Measurements from ENCODE around the gene TSHZ2. TPM values are rescaled to one million over a fixed set of nuclear protein-coding genes. Genes with fewer than 3 reads are reported as not detected.

The TSHZ2 gene
- total RNA-seq, 6 experiments from 2014 or later = not detected

- H3K27me3 Mint-ChIP-seq (ENCODE audit: insufficient read depth) = peaks cover 2% of the 10 kb centered on the region
- peaks cover 40% of the 10 kb centered on the region for H3K9me3 Mint-ChIP-seq
- no peak overlapping the region for H3K27ac Mint-ChIP-seq
- no peaks in the 10 kb centered on the region for H3K4me1 Mint-ChIP-seq (ENCODE audit: low read depth)
- TF ChIP-seq CTCF (IDR thresholded peaks at IDR 0.05) = no peak
- DNase-seq = no peak
- no peaks in the 10 kb centered on the region for H3K36me3 Mint-ChIP-seq (ENCODE audit: low read depth)
- H3K4me3 Mint-ChIP-seq = no peak overlapping the region
Observed at GRCh38 chr20:53342429-53342828, 370.3 kb downstream of the TSHZ2 start.

- no peak for DNase-seq
- TF ChIP-seq CTCF (IDR thresholded peaks at IDR 0.05) = no peak
- H3K4me1 Mint-ChIP-seq (ENCODE audit: low read depth) = no peaks in the 10 kb centered on the region
- peaks cover 3% of the 10 kb centered on the region for H3K27me3 Mint-ChIP-seq (ENCODE audit: insufficient read depth)
- H3K36me3 Mint-ChIP-seq (ENCODE audit: low read depth) = no peaks in the 10 kb centered on the region
- H3K4me3 Mint-ChIP-seq = no peak overlapping the region
- peaks cover 48% of the 10 kb centered on the region for H3K9me3 Mint-ChIP-seq
- no peak overlapping the region for H3K27ac Mint-ChIP-seq
Observed at GRCh38 chr20:53343448-53343847, 371.3 kb downstream of the TSHZ2 start.

GRCh38 chr20:53344891-53345290 lies 372.7 kb downstream of the TSHZ2 start:
- no peak for TF ChIP-seq CTCF (IDR thresholded peaks at IDR 0.05)
- Mint-ChIP-seq H3K36me3 (ENCODE audit: low read depth) (no peaks in the 10 kb centered on the region), H3K9me3 (peaks cover 53% of the 10 kb centered on the region), H3K4me1 (ENCODE audit: low read depth) (no peaks in the 10 kb centered on the region), H3K27me3 (ENCODE audit: insufficient read depth) (peaks cover 1% of the 10 kb centered on the region; the same call in 1 of the 2 replicates), H3K27ac (no peak overlapping the region), H3K4me3 (no peak overlapping the region)
- no peak for DNase-seq

- no peaks in the 10 kb centered on the region for H3K4me1 Mint-ChIP-seq (ENCODE audit: low read depth)
- no peak for TF ChIP-seq CTCF (IDR thresholded peaks at IDR 0.05)
- DNase-seq = no peak
- H3K27me3 Mint-ChIP-seq (ENCODE audit: insufficient read depth) = peaks cover 1% of the 10 kb centered on the region; the same call in 1 of the 2 replicates
- H3K9me3 Mint-ChIP-seq = peaks cover 48% of the 10 kb centered on the region
- H3K36me3 Mint-ChIP-seq (ENCODE audit: low read depth) = no peaks in the 10 kb centered on the region
- H3K4me3 Mint-ChIP-seq = no peak overlapping the region
- H3K27ac Mint-ChIP-seq = no peak overlapping the region
Observed at GRCh38 chr20:53345536-53346334, 373.6 kb downstream of the TSHZ2 start.

GRCh38 chr20:53346335-53346648 lies 374.1 kb downstream of the TSHZ2 start:
- TF ChIP-seq CTCF (IDR thresholded peaks at IDR 0.05) = no peak
- no peak for DNase-seq
- H3K36me3 Mint-ChIP-seq (ENCODE audit: low read depth) = no peaks in the 10 kb centered on the region
- no peak overlapping the region for H3K4me3 Mint-ChIP-seq
- peaks cover 1% of the 10 kb centered on the region; the same call in 1 of the 2 replicates for H3K27me3 Mint-ChIP-seq (ENCODE audit: insufficient read depth)
- H3K27ac Mint-ChIP-seq = no peak overlapping the region
- H3K4me1 Mint-ChIP-seq (ENCODE audit: low read depth) = no peaks in the 10 kb centered on the region
- H3K9me3 Mint-ChIP-seq = peaks cover 44% of the 10 kb centered on the region
